ENCODE data around the gene EFHD2.

The EFHD2 gene

DNA sequence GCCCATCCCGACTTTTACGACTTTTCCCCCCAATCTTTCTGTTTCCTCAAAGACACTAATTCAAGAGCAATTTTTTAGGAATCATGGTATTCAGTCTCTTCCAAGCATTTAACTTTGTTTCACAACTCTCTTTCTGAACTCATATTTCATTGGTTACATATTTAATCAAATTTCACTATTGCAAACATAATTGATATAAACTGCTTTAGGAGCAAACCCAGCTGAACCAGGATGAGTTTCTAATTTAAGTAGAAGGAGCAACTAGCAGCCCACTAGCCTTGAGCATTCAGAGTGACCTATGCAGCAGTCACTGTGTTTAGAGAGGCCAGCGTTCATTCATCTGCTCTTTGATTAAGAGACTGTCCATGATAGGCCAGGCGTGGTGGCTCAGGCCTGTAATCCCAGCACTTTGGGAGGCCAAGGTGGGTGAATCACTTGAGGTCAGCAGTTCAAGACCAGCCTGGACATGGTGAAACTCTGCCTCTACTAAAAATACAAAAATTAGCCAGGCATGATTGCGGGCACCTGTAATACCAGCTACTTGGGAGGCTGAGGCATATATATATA lies 68.0 kb downstream of the EFHD2 start:
- in situ Hi-C loops (cut with MboI; ENCODE audit: low sequenced_read_pairs, unreplicated experiment) = no loop called here
- no peak for DNase-seq (ENCODE audit: low spot score)

More for the DNA sequence above, 68.0 kb downstream of the EFHD2 start:
- TF ChIP-seq, protein P1, sequence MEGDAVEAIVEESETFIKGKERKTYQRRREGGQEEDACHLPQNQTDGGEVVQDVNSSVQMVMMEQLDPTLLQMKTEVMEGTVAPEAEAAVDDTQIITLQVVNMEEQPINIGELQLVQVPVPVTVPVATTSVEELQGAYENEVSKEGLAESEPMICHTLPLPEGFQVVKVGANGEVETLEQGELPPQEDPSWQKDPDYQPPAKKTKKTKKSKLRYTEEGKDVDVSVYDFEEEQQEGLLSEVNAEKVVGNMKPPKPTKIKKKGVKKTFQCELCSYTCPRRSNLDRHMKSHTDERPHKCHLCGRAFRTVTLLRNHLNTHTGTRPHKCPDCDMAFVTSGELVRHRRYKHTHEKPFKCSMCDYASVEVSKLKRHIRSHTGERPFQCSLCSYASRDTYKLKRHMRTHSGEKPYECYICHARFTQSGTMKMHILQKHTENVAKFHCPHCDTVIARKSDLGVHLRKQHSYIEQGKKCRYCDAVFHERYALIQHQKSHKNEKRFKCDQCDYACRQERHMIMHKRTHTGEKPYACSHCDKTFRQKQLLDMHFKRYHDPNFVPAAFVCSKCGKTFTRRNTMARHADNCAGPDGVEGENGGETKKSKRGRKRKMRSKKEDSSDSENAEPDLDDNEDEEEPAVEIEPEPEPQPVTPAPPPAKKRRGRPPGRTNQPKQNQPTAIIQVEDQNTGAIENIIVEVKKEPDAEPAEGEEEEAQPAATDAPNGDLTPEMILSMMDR (IDR thresholded peaks at IDR 0.05; ENCODE audit: borderline replicate concordance, control extremely low read depth, extremely low read depth, insufficient read depth, missing control alignments) = no peak
